Right cardiac atrium (tissue), 5 donors: ENCODE measurements around the gene MFAP2. TPM values are rescaled to one million over a fixed set of nuclear protein-coding genes. Genes with fewer than 3 reads are reported as not detected.

Experiments
- ATAC-seq, 2 donors: fragments of 200-7000 bp; cut with Tn5 transposase; one replicate each; pipeline versions ENCODE4 v1.8.0 to v1.9.1; 2020; ENCODE audit warnings: moderate library complexity in 2 of 2, mild to moderate bottlenecking in 1 of 2
- DNase-seq, 3 donors: peaks; one replicate each; pipeline ENCODE4 v3.0.0-alpha.2; 2020
- H3K27ac ChIP-seq: one replicate; pipeline ENCODE4 v1.5.1; 2013; ENCODE audit warnings: mild to moderate bottlenecking, low read length, control low read depth, moderate library complexity
- H3K27me3 ChIP-seq: one replicate; pipeline ENCODE4 v1.6.1; 2013; ENCODE audit not compliant: control insufficient read depth, insufficient read depth
- H3K4me1 ChIP-seq: one replicate; pipeline ENCODE4 v1.6.1; 2013; ENCODE audit warnings: low read length; ENCODE audit not compliant: control insufficient read depth, insufficient read depth
- H3K4me3 ChIP-seq: one replicate; pipeline ENCODE4 v1.5.1; 2013; ENCODE audit warnings: low read length, control low read depth
- H3K9me3 ChIP-seq: one replicate; pipeline ENCODE4 v1.6.1; 2013; ENCODE audit warnings: low read length; ENCODE audit not compliant: control insufficient read depth
- WGBS: extraction: QIAGEN DNeasy Blood & Tissue Kit; methylation state at CpG from one replicate; pipeline ENCODE4 v1.1.7; 2013; 5-methylcytosine and 5-hydroxymethylcytosine counted together
- intact Hi-C, 4 donors: fragments of 100-400 bp; cut with DNase I; formaldehyde crosslinking; loops; one replicate each; pipeline versions ENCODE4 v1.11.0 to v1.14.0; 2022 to 2023
- polyA plus RNA-seq: library from polyadenylated mRNA; stranded (reverse); fragments of 200-250 nt; gene quantifications from one replicate; pipeline ENCODE4 v1.2.3, GENCODE V29; 2013
- total RNA-seq, 4 donors: library from RNA; stranded (reverse); fragmentation: NEBNext Ultra II Directional; extraction: Animal tissue kit (Norgen Biotek cat#: 25700); gene quantifications; one replicate each; pipeline ENCODE4 v1.2.1, GENCODE V29; 2021
- donor health status: healthy with polysubstance abuse.
- donor health status: DM: no; HTN: yes; CAD: no.
- donor health status: DM: no; HTN: no; CAD: no.
- donor health status: DM: no; HTN: yes; CAD: no; lungs with severe emphysema.
- donor health status: DM: yes; HTN: yes; CAD: no.

MFAP2 gene
- total and polyA plus RNA-seq, 5 donors: 3.2 to 11.6 (median 6.2) TPM

DNA sequence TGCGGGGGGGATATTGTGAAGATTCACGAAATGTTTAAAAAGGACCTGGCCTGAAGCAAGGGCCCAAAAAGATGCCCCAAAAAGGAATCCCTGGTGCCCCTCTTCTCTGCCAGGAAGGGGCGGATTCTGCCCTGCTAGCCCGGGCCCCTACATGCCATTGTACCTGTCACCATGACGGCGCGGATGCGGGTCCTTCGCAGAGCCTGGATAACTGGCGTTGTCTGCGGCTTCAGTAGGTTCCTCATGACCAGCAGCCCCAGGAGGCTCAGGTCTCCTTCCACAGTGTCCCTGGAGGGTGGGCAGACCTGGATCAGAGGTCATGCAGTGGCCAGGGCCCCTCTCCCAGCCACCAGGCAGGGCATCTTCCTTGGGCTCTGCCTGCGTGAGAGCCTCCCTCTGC lies 11.2 kb upstream of the MFAP2 start:
- Histone ChIP-seq H3K4me3 (no peak overlapping the region), H3K27ac (no peak overlapping the region), H3K4me1 (no peaks in the 10 kb centered on the region), H3K9me3 (no peaks in the 10 kb centered on the region), H3K27me3 (no peaks in the 10 kb centered on the region)
- 96% methylated on average over 12 of the region's 12 CpGs for WGBS
- intact Hi-C loops: no loop called here
- no peak for DNase-seq
- no peak for ATAC-seq

- no peak overlapping the region for H3K4me3 ChIP-seq
Measured at GRCh38 chr1:16989676-16990391, 9.4 kb upstream of the MFAP2 start.

DNA sequence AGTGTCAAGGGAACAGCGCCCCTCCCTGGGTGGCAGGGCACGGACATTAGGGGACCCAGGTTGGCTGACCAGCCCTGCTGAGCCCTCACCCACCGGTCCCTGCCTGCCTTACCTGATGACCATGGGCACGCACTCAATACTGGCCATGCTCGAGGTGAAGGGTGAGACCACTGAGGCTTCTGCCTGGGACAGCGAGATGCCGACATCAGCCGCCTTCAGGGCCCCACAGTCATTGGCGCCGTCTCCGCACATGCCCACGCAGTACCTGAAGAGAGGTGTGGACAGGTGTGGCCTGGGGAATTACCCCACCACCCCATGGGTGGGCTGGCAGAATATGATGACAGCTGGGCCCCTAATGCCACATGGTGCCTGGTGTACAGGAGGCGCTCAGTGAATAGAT lies 7.8 kb upstream of the MFAP2 start:
- no peak for DNase-seq
- Histone ChIP-seq H3K4me1 (no peaks in the 10 kb centered on the region), H3K27ac (no peak overlapping the region), H3K4me3 (no peak overlapping the region), H3K9me3 (no peaks in the 10 kb centered on the region), H3K27me3 (no peaks in the 10 kb centered on the region)
- WGBS: 92% methylated on average over 13 of the region's 13 CpGs
- ATAC-seq: no peak
- intact Hi-C loops: no loop called here

More at GRCh38 chr1:16989676-16990391, 9.4 kb upstream of the MFAP2 start:
- intact Hi-C loops: no loop called here
- H3K27ac ChIP-seq: no peak overlapping the region
- DNase-seq (no peak), ATAC-seq (no peak)
- no peaks in the 10 kb centered on the region for H3K9me3 ChIP-seq
- H3K4me1 ChIP-seq: no peaks in the 10 kb centered on the region
- 93% methylated on average over 22 of the region's 22 CpGs for WGBS
- H3K27me3 ChIP-seq: no peaks in the 10 kb centered on the region

- ATAC-seq (no peak), DNase-seq (no peak)
- no peak overlapping the region for H3K4me3 ChIP-seq
- no peak overlapping the region for H3K27ac ChIP-seq
- no peaks in the 10 kb centered on the region for H3K4me1 ChIP-seq
- intact Hi-C loops: no loop called here
- 74% methylated on average over 16 of the region's 16 CpGs for WGBS
- no peaks in the 10 kb centered on the region for H3K27me3 ChIP-seq
- no peaks in the 10 kb centered on the region for H3K9me3 ChIP-seq
Measured at GRCh38 chr1:16986962-16987361, 6.5 kb upstream of the MFAP2 start.

DNA sequence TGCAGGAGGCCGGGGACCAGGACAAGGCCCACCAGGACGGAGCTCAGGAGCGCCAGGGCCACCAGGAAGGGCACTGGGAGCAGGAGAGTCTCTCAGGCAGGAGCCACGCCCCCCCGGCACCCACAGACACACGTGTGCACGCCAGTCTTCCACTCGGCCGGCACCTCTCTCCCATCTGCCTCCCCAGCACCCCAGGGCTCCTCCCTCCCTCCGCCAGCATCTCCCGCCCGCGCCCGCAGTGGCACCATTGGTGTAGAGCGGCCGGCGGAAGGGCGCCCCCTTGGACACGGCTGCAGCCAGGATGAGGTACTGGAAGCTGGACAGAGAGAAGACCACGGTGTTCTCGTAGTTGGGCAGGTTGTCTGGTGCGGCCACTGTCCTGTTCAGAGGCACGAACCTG lies 6.1 kb upstream of the MFAP2 start:
- no peak overlapping the region for H3K27ac ChIP-seq
- no peak overlapping the region for H3K4me3 ChIP-seq
- no peaks in the 10 kb centered on the region for H3K9me3 ChIP-seq
- H3K27me3 ChIP-seq: no peaks in the 10 kb centered on the region
- intact Hi-C loops: no loop called here
- H3K4me1 ChIP-seq: no peaks in the 10 kb centered on the region
- ATAC-seq: no peak
- 90% methylated on average over 23 of the region's 23 CpGs for WGBS
- DNase-seq: no peak

GRCh38 chr1:16986113-16986512 lies 5.7 kb upstream of the MFAP2 start:
- H3K27ac ChIP-seq: no peak overlapping the region
- H3K4me3 ChIP-seq: no peak overlapping the region
- intact Hi-C loops: no loop called here
- ATAC-seq (no peak), DNase-seq (no peak)
- H3K27me3 ChIP-seq: no peaks in the 10 kb centered on the region
- H3K9me3 ChIP-seq: no peaks in the 10 kb centered on the region
- H3K4me1 ChIP-seq: no peaks in the 10 kb centered on the region
- WGBS: 90% methylated on average over 19 of the region's 19 CpGs

GRCh38 chr1:16984717-16985116 lies 4.3 kb upstream of the MFAP2 start:
- WGBS: 26% methylated on average over 7 of the region's 7 CpGs
- DNase-seq (peak; percentile 80 to 93 (median 89)), ATAC-seq (peak; percentile 69 to 85)
- no peaks in the 10 kb centered on the region for H3K27me3 ChIP-seq
- no peaks in the 10 kb centered on the region for H3K9me3 ChIP-seq
- H3K4me3 ChIP-seq: no peak overlapping the region
- H3K27ac ChIP-seq: no peak overlapping the region
- intact Hi-C loops: no loop called here
- H3K4me1 ChIP-seq: no peaks in the 10 kb centered on the region

DNA sequence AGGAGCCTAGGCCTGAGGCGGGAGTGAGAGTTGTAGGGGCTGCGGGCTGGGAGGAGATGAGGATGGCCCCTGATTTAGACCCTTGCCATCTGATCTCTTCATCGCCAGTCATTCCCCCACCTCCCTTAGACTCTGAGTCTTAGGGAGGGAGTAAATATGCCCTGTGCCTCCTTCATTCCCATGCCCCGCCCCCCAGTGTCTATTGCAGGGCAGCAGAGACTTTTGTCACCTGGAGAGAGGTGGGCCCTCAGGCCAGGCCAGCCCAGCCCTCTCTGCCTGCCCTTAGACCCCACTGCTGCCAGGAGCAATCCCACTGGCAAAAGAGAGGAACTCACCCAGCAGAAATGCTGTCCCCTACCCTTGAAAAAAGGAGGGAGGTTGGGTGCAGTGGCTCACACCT lies 3.2 kb upstream of the MFAP2 start:
- ATAC-seq (no peak), DNase-seq (no peak)
- Histone ChIP-seq H3K4me1 (no peaks in the 10 kb centered on the region), H3K4me3 (no peak overlapping the region), H3K27me3 (no peaks in the 10 kb centered on the region), H3K27ac (no peak overlapping the region), H3K9me3 (no peaks in the 10 kb centered on the region)
- WGBS: 93% methylated on average over 4 of the region's 4 CpGs
- intact Hi-C loops: no loop called here

- 77% methylated on average over 11 of the region's 11 CpGs for WGBS
- Histone ChIP-seq H3K4me1 (no peaks in the 10 kb centered on the region), H3K4me3 (no peak overlapping the region), H3K27ac (no peak overlapping the region), H3K9me3 (no peaks in the 10 kb centered on the region), H3K27me3 (no peaks in the 10 kb centered on the region)
- DNase-seq (no peak), ATAC-seq (no peak)
- intact Hi-C loops: no loop called here
Measured at GRCh38 chr1:16982902-16983301, 2.5 kb upstream of the MFAP2 start.

DNA sequence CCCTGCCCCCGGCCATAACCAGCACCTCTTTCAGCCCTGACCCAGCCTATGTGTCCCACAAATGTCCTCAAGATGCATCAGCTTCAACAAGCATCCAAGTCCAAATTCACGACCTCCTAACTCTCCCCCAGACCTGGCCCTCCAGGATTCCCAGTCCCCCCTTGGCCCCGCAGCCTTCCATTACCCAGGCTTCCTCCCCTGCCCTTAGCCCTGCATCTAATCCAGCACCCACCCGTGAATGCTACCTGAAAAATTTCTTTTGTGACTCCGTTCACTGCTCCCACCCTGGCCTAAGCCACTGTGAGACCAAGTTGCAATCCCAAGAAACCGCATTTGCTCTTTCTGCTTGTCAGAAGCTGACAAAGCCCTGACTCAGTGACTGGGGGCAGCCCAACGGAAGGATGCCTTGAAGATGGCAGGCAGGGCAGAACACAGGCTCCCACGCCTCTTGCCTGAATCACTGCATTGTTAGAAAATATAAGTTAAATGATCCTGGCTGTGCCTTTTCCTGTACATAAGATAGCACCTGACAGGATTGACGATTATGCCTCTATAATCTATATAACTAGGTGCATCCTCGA lies 939 bp upstream of the MFAP2 start:
- H3K27me3 ChIP-seq: no peaks in the 10 kb centered on the region
- WGBS: 85% methylated on average over 10 of the region's 10 CpGs
- H3K4me3 ChIP-seq: no peak overlapping the region
- DNase-seq: no peak
- H3K4me1 ChIP-seq: no peaks in the 10 kb centered on the region
- intact Hi-C loops: no loop called here
- no peak overlapping the region for H3K27ac ChIP-seq
- no peaks in the 10 kb centered on the region for H3K9me3 ChIP-seq
- ATAC-seq: no peak

GRCh38 chr1:16979475-16980327 lies 719 bp downstream of the MFAP2 start:
- Histone ChIP-seq H3K4me1 (no peaks in the 10 kb centered on the region), H3K27ac (no peak overlapping the region), H3K4me3 (peak overlapping the region; percentile 47), H3K9me3 (no peaks in the 10 kb centered on the region), H3K27me3 (no peaks in the 10 kb centered on the region)
- WGBS: 16% methylated on average over 44 of the region's 44 CpGs
- no peak for ATAC-seq
- peak in 1 of 3 donors; percentile 72 for DNase-seq
- intact Hi-C loops: no loop called here
